ENCODE data around the gene GINS1.
"Not testable (repeated sequence)": the region's sequence is repeated elsewhere in the genome, so short reads cannot be mapped to it uniquely, and the experiment has no call there.

GINS1 gene

DNA sequence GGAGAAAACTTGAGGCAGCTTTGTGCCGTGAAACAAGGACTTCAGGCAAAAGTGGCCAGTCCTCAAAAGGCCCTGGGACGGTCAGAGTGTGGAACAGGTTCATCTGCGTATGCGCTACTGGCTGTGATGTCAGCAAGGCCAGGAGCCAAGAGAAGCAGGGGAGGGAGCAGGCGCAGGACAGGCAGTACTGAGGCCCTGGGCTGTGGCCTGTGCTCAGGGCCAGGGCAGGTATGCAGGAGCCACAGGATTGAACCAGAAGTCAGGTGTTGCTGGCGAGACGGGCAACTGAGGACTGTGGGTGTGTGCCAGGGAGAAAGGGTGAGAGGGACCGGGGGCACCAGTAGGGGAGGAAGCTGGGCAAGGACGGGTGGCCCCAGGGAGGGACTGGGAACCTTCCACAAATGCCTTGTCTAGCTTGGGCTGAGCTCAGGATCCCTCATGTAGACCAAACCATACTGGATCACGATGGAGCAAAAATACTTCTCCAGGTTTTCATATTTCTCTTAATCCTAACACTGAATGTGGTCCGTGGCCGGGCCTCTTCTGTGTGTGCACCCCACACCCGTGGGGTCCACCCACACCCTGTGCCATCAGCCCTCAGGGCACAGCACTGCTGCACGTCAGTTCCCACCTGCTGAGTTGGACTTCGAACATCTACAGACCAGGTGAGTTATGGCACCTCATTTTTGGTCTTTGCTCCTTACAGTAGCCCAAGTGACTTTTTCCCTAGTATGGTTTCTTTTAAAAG, 46.9 kb downstream of the GINS1 start:
- DNase-seq (ENCODE audit: low read depth) = no peak

DNA sequence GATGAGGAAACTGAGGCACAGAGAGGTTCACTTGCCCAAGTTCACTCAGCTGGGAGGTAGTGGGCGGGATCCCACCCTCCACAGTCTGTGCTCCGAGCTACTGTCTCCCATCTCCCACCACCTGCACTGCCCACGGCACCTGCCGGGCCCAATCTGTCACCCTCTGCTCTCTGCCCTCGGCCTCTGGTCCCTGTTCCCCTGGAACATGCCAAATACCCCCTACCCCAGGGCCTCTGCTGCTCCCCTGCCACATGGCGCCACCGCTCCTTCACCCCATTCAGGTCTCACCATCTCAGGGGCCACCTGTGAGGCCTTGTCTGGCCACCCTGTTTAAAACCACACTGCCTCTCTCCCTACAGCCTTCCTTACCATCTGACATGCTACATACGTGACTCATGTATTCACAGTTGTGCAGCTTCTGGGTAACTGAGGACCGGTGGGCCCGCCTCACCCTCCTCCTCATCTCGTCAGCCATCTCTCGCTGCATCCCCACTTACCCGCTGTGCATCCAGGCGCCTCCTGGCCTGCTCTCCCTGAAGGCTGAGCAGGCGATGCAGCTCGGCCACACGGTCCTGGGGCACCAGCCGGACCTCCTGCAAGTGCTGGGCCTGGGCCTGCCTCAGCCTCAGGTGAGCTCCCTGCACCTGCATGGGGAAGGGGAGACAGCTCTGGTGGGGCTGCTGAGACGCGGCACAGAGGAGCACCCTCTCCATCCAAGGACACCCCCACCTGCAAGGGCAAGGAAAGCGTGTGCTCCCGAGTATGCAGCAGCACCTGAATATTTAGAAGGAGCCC, 50.6 kb downstream of the GINS1 start:
- no peak for DNase-seq (ENCODE audit: low read depth)

DNA sequence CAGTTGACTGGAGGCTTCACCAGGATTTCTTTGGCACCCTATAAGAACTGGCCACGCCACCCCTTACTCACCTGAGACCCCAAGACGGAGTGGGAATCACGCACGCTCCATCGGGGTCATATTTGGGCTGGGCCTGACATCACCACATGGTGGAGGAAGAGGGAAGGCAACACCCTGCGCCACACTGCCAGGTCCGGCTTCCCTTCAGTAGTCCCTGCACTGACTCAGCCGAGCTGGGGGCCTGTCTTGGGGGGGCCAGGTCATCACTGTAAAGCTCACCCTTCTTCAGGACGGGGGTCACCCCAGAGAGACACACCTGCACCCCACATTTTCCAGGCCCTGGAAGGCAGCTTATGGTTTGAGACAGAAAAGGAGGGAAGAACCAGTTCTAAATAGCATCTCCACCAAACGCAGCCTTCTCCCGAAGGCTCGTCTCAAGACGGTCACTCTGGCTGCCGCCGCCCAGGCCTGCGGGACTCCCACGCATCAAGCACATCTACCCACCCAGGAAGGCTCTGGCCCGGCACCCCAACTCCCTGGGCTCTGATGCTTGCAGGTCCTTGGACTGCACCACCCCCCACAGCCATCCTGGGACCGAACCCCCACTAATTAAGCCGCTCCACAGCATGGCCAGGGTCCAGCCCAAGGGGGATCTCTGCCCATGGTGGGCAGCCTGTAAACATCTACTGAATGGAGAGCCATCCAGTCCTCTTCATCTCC, 51.8 kb downstream of the GINS1 start:
- DNase-seq (ENCODE audit: low read depth) = no peak

DNA sequence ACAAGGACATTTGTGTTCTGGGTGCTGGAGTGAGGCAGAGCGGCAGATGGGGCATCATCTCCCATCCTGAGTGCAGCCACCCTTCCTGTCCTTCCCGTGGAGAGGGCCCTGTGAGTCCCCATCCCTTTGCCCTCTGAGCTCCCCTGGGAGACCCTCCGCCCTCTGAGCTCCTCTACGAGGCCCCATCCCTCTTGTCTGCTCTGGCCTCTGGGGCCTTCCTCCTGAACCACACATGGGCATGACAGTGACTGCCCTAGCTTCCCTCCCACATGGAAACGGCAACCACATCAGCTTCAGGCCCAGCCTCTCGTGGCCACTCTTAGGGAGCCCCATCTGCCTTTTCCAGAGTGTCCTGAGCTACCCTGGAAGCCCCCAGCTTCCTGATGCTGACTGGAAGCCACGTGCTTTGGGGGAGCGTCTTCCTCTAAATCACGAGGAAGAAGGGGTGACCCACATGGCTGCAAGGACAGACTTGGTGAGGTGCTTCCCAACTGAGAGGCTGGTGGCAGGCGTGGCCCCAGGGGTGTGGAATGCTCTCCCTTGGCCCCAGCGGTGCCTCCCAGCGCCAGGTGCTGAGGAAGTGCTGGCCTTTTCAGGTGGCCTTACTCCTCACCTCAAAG, 52.6 kb downstream of the GINS1 start:
- DNase-seq (ENCODE audit: low read depth) = no peak

DNA sequence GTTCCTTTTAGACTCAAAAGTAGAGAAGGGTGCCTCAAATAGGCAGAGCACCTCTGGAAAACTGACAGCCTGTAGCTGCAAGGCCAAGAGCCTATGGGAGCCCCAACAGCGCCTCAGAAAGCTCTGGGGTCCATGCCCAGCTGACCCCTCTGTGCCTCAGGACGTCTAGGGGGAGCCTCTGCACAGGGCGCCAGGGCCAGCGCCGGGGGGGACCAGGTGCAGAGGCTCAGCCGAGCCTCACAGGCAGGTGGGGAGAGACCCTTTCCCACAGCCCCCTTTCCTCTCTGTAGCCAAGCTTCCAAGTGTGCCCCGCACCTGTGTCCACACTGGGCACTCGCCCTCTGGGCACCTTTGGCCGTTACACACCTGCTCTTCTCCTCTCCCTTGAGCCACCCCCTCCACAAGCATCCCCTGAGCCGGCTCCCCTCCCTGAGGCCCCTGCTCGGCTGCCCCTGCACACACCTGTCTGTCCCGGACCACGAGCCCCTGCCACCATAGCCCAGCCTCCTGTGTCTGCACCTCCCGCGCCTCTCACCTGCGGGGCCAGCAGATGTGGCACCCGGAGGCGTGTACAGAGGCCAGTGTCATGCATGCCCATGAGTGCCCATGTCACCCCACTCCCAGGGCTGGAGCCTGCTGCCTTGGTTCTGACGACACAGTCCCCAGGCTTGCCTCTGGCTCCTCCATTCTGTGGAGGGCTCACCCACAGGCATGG, 53.2 kb downstream of the GINS1 start:
- no peak for DNase-seq (ENCODE audit: low read depth)

DNA sequence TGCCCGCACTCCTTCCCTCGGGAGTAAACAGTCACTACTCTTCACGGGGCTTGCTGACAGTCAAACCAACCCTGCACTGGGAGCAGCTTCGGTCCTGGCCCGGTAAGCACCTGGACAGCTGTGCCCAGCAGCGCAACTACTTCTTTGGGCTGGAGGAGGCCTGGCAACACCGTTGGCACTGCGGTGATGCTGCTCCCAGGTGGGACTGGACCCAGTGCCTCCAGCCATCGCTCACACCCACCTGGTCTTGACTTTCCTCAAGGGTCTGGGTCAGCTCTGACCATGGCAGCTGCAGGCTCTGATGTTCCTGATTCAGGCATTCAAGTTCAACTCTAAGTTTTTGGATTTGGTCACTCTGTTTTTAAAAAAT, 53.8 kb downstream of the GINS1 start:
- DNase-seq (ENCODE audit: low read depth) = no peak

DNA sequence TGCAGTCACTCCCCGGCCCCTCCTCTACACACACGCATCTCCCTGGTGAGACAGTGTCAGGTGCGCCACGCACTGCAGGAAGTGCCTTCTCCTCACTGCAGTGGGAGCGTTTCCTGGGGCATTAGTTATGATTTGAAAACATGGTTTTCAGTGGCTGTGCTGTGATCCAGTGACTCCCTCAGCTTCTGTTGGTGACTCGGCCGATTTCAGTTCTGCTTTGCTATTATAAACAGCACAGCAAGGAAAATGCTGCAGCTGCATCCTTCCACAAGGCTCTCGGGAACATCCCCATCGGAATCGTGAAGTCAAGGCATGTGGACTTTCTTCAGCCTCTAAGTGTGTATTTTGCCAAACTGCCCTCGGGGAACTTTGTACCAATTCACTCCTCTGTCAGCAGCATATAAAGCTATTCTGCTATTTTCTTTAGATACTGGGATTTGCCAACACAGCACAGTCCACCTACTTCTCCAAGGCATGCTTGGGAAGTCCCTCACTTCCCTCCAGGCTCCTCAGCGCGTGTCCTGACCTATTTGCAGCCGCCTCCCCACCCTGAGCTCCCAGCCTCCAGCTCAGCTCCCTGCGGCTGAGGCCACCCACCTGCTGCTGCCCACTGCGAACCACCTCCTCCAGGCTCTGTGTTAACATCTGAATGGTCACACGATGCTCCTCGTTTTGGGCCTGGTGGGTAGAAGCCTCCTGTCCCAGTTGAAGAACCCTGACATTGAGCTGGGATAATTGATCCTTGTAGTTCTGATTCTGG, 54.5 kb downstream of the GINS1 start:
- no peak for DNase-seq (ENCODE audit: low read depth)

DNA sequence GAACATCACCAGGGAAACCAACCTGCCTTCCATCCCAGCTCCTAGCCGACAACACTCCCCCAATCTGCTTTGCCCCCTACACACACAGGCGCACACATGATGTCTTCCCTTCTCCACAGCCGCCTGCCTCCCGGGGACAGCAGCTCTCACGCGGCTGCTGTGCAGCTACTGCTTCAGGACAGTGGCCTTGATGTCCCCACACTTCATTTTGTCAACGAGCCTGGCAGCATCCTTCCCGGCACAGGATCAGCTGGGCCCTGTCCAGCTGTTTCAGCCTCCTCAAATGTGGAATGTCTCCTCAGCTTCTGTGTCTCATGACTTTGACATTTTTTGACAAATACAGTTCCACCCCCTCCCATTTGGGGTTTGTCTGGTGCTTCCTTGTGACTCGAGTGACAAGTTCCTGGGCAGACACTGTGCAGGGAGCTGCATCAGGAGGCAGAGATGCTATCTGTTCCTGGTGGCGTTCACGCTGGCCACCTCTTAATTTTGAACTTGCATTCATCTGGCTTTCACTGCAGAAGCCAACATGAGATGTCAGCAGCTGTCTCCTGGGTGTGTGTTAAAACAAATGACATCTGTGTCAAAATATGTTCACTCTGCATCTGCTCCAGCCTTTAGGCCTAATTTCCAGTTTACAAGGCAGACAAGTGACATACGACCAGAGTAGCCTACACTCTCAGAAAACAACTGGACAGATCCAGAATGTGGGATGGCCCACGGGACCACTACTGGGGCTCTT, 57.2 kb downstream of the GINS1 start:
- DNase-seq (ENCODE audit: low read depth) = no peak

DNA sequence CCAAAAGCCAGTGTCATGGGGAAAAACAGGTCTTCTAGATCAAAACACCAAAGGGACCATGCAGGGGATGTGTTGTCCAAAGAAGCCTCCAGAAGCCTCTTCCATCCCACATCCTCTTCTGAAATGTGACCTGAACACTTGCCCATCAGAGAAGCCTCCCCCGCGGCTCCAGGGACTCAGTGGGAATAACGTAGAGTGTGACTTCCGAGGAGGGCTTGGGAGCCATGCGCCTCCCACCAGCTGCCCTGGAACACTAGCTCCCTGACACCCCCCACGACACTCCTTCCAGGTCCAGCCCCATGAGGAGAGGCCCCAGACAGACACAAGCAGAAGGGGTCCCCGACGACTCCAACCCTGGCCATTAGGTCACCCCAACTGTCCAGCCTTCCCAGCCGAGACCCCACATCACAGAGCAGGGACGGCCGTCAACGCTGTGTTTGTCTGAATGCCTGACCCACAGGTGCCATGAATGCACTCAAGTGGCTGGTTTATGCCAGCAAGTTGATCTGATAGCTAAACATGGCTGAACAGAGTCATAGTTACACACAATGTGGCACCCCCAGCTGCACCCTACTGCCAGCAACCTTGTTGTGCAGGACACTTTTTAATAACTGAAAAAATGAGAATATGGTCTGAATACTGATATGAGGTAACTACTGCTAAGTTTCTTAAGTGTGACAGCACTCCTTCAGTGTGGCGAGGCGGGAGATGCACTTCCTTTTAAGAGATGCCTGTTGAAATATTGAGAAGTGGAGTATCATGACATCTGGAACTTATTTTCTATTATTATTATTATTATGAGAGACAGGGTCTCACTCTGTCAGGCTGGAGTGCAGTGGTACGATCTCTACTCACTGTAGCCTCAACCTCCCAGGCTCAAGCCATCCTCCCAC, 58.0 kb downstream of the GINS1 start:
- DNase-seq (ENCODE audit: low read depth) = no peak

DNA sequence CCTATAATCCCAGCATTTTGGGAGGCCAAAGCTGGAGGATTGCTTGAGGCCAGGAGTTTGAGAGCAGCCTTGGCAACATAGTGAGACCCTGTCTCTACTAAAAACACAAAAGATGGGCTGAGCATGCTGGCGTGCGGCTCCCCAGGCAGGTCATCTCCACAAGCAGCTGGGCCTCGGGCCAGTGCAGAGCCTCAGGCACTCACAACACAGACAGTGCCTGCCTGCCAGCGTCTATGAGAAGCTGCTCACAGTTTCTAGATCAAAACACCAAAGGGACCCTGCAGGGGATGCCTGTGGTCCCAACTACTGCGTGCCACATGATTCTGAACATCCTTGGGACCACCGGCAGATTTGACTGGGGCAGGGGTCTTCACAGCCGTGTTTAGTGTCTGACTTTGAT, 59.4 kb downstream of the GINS1 start:
- DNase-seq (ENCODE audit: low read depth) = no peak

DNA sequence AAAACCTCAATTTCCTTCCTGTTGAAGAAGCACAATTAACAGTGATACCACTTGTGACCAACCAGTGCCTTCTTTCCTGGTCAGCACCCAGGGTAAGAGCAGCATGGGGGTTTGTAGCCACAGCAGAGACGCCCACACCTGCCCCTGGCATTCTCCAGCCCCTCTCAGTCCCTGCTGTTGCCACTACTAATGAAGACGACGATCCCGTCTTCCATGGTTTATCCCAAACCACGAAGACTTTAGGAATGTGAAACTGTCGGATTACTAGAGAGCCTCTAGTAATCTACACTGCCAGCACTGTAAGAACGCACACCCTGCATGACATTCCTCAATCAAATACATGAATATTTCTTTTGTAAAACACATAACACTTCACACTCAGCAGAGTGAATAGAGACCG, 60.0 kb downstream of the GINS1 start:
- DNase-seq (ENCODE audit: low read depth) = no peak

DNA sequence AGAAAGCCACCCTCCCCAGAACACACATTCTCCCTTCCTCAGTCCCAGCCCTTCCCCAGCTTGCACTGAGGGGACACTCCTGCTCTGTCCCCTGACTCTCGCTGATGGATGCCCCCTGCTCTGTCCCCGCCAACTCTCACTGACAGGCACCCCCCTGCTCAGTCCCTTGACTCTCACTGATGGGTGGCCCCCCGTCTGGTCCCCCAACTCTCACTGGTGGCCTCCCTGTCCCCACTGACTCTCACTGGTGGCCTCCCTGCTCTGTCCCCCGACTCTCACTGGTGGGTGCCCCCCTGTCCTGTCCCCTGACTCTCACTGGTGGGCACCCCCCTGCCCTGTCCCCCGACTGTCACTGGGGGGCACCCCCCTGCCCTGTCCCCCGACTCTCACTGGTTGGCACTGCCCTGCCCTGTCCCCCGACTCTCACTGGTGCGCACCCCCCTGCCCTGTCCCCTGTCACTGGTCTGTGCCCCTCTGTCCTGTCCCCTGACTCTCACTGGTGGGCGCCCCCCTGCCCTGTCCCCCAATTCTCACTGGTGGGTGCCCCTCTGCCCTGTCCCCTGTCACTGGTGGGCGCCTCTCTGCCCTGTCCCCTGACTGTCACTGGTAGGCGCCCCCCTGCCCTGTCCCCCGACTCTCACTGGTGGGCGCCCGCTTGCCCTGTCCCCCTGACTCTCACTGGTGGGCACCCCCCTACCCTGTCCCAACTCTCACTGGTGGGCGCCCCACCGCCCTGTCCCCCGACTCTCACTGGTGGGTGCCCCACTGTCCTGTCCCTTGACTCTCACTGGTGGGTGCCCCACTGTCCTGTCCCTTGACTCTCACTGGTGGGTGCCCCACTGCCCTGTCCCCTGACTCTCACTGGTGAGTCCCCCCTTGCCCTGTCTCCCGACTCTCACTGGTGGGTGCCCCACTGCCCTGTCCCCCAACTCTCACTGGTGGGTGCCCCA, 60.9 kb downstream of the GINS1 start:
- no peak for DNase-seq (ENCODE audit: low read depth)

DNA sequence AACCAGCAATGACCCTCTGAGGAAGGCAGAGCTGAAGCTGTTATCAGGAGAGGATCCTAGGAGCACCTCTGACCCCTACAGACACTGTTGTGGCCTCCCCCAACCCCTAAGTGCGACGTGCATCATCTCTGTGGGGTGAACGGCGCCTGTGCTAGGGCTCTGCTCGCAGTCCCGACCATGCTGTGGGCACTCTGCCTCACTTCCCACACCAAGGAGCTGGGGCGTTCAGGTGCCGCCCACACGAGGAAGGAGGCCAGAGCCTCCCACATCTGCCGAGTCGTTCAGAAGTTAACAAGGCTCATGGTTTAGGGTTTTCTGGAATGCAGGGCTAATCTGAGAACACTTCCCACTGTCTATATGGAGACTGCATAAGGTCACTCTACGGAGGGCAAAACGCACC, 62.1 kb downstream of the GINS1 start:
- DNase-seq (ENCODE audit: low read depth) = no peak

DNA sequence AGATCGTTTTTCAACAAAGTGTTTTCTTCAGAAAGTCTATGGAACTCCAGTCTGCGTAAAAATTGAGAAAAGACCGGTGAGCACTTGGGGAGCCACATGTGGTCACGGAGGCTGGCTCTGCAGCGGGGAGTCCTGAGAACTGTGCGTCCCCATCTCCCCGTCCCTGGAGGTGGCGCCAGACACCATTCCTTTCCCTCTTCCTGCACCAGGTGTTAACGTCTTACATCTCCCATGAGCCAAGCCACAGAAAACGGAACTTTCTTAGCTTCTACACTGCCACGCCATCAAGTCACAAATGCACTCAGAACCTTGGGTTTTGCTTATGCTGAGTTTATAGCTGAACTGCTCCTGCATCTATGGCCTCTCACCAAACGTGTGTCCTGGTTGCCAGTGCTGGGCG, 62.6 kb downstream of the GINS1 start:
- DNase-seq (ENCODE audit: low read depth) = no peak

DNA sequence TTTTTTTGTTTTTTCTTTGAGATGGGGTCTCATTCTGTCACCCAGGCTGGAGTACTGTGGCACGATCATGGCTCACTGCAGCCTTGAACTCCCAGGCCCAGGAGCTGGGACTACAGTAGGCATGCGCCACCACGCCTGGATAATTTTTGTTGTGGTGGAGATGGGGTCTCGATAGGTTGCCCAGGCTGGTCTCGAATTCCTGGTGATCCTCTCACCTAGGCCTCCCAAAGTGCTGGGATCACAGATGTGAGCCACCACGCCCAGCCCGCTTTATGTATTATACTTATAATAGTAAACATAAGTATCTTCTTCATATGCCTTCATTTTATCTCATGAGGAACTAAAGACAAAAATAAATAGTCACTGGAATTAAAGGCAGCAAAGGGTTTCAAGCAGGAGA, 63.5 kb downstream of the GINS1 start:
- DNase-seq (ENCODE audit: low read depth) = no peak

DNA sequence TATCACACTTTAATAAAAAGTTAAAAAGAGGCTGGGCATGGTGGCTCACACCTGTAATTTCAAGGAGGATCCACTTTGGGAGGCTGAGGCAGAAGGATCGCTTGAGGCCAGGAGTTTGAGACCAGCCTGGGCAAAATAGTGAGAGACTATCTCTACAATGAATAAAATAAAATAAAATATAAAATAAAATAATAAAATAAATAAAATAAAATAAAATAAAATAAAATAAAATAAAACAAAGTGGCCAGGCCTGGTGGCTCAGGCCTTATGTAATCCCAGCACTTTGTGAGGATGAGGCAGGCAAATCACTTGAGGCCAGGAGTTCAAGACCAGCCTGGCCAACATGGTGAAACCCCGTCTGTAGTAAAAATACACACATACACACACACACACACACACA, 65.8 kb downstream of the GINS1 start:
- not testable (repeated sequence) for DNase-seq (ENCODE audit: low read depth)

DNA sequence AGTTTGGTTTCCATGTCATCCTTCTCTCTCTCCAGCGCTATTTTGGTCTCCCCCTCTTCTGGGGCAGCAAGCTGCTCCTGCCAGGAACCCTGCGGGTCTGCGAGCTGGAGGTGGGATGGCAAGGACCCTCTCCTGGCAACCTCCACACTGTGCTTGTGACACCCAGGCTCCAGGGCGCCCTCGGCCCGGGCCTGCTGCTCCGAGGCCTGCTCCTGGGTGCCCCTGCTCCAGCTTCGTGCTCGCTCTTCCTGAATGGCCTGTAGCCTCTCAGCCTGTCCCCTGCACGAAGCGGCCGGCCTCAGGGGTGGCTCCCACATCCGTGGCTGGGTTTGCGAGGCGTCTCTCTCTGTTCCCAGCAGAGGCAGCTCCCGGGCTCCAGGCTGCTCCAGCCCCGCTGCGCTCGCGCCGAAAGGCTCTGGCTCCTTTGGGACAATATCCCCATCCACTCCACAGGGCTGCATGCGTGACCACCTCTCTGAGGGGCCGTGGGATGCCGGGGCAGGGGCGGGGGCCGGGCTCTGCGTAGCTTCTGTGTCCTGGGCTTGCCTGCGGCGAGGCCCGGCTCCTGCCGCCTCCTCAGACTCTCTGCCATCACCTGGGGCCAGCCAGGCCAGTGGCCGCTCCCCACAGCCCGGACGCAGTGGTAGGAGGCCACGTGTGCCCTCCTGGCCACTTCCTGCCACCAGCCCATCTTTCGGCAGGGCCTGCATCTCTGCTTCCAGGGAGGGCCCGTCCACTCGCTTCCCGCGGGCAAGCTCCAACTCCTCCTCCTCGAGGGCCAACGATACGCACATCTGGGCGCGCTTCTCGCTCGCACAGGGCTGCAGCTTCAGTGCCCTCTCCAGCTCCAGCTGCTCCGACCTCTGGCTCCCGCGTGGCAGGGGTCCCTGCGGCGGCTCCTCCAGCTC, 68.9 kb downstream of the GINS1 start:
- DNase-seq (ENCODE audit: low read depth) = no peak

All from HS-27A (cell line).